ENCODE measurements around the gene USP10.

USP10 gene

DNA sequence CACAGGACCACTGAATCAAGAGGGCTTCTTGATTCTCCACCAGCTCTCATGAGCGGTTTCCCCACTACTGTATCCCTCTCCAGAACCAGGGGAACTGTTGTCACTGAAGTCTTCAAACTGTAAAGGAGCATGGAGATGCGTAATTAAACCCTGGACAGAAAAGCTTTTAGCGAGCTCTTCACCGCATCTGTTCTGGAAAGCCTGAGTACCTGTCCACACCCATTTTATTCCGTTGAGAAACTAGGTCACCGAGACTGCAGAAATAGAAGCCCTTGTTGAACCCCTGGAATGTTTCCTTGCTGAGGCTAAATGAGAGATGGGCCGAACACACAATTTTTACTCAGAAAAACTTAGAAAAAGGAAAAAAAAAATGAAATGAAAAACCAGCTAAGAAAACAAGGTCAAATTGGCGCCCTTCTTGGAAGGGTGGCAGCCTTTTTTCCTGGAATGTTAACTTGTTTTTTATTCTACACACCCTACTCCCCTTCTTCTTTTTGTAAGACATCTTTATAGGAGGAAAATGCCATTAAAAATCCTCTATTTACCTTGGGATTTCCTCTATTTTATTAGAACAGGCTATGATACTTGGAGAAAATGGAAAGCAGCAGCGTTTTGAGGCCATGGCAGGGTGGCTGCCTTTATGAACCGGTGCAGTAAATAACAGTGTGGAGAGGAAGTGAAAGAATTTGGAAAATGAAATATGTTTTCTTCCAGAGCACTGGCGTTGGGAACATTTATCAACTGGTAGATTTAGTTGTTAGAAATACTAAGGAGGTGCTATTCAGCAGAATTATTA, 67.4 kb downstream of the USP10 start:
- H3K4me3 ChIP-seq (ENCODE audit: low read length, poor library complexity, severe bottlenecking), result no peak overlapping the region
- H3K36me3 ChIP-seq (ENCODE audit: insufficient read depth, low read length), result peaks cover 82% of the 10 kb centered on the region
- no peak for TF ChIP-seq EZH2phosphoT487 (IDR thresholded peaks at IDR 0.05; ENCODE audit: borderline replicate concordance)
- TF ChIP-seq, protein P1, sequence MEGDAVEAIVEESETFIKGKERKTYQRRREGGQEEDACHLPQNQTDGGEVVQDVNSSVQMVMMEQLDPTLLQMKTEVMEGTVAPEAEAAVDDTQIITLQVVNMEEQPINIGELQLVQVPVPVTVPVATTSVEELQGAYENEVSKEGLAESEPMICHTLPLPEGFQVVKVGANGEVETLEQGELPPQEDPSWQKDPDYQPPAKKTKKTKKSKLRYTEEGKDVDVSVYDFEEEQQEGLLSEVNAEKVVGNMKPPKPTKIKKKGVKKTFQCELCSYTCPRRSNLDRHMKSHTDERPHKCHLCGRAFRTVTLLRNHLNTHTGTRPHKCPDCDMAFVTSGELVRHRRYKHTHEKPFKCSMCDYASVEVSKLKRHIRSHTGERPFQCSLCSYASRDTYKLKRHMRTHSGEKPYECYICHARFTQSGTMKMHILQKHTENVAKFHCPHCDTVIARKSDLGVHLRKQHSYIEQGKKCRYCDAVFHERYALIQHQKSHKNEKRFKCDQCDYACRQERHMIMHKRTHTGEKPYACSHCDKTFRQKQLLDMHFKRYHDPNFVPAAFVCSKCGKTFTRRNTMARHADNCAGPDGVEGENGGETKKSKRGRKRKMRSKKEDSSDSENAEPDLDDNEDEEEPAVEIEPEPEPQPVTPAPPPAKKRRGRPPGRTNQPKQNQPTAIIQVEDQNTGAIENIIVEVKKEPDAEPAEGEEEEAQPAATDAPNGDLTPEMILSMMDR (conservative IDR thresholded peaks at IDR 0.05; ENCODE audit: low read length), result no peak
- no peaks in the 10 kb centered on the region for H3K9me2 ChIP-seq (replicated peaks; ENCODE audit: low read depth, low read length)
- H3K9me3 ChIP-seq (ENCODE audit: insufficient read depth, low read depth, low read length), result no peaks in the 10 kb centered on the region
- H4K20me1 ChIP-seq (ENCODE audit: insufficient read depth, low read length, poor library complexity, severe bottlenecking), result peaks cover 3% of the 10 kb centered on the region
- H3K4me1 ChIP-seq (ENCODE audit: insufficient read depth, low read length, poor library complexity, severe bottlenecking), result no peaks in the 10 kb centered on the region
- H3K79me2 ChIP-seq (ENCODE audit: insufficient read depth, low read length), result peaks cover 14% of the 10 kb centered on the region; the same call in 1 of the 2 replicates
- H3K4me2 ChIP-seq (ENCODE audit: low read depth, low read length, poor library complexity, severe bottlenecking), result no peak overlapping the region
- H3F3A ChIP-seq (ENCODE audit: low read depth), result no peaks in the 10 kb centered on the region
- no peak overlapping the region for H2AFZ ChIP-seq (ENCODE audit: low read length)
- no peak overlapping the region for H3K9ac ChIP-seq (ENCODE audit: low read depth, low read length, poor library complexity, severe bottlenecking)
- H3K27me3 ChIP-seq (ENCODE audit: insufficient read depth, low read length, poor library complexity, severe bottlenecking), result no peaks in the 10 kb centered on the region

DNA sequence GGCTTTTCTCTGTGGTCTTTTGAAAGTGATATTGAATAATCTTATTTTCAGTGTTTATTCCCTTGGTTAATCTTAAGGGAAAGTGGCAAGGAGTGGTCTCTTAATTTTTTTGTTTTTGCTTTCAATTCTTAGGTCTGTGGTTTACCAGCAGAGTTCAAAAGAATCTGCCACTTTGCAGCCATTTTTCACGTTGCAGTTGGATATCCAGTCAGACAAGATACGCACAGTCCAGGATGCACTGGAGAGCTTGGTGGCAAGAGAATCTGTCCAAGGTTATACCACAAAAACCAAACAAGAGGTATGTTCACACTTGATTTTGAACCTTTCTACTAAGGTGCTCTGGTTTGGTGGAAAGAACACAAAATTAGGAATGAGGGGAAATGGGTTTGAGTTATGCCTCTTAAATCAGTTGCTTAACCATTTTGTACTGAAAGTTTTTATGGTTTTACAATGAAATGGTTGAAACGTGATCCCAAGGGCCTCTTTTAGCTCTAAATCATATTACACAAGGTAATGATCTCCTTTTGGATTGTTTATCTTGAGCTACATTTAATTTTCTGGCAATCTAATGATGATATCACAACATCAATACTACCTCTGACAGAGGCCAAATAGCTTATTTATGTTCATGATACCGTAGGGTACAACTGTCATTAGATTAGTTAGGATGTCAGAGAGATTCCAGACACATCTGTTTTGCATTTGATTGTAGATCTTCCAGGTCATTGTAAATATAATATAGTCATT, 68.4 kb downstream of the USP10 start:
- Histone ChIP-seq H3K27me3 (ENCODE audit: insufficient read depth, low read length, poor library complexity, severe bottlenecking) (no peaks in the 10 kb centered on the region), H3K79me2 (ENCODE audit: insufficient read depth, low read length) (peaks cover 14% of the 10 kb centered on the region; the same call in 1 of the 2 replicates), H3K4me3 (ENCODE audit: low read length, poor library complexity, severe bottlenecking) (no peak overlapping the region), H3K36me3 (ENCODE audit: insufficient read depth, low read length) (peaks cover 87% of the 10 kb centered on the region), H3K4me2 (ENCODE audit: low read depth, low read length, poor library complexity, severe bottlenecking) (no peak overlapping the region), H3K4me1 (ENCODE audit: insufficient read depth, low read length, poor library complexity, severe bottlenecking) (no peaks in the 10 kb centered on the region), H3K9me2 (replicated peaks; ENCODE audit: low read depth, low read length) (no peaks in the 10 kb centered on the region), H4K20me1 (ENCODE audit: insufficient read depth, low read length, poor library complexity, severe bottlenecking) (peaks cover 3% of the 10 kb centered on the region), H2AFZ (ENCODE audit: low read length) (no peak overlapping the region), H3F3A (ENCODE audit: low read depth) (no peaks in the 10 kb centered on the region), H3K9ac (ENCODE audit: low read depth, low read length, poor library complexity, severe bottlenecking) (no peak overlapping the region), H3K9me3 (ENCODE audit: insufficient read depth, low read depth, low read length) (no peaks in the 10 kb centered on the region)
- no peak for TF ChIP-seq EZH2phosphoT487 (IDR thresholded peaks at IDR 0.05; ENCODE audit: borderline replicate concordance)
- TF ChIP-seq, protein P1 (conservative IDR thresholded peaks at IDR 0.05; ENCODE audit: low read length), result no peak

DNA sequence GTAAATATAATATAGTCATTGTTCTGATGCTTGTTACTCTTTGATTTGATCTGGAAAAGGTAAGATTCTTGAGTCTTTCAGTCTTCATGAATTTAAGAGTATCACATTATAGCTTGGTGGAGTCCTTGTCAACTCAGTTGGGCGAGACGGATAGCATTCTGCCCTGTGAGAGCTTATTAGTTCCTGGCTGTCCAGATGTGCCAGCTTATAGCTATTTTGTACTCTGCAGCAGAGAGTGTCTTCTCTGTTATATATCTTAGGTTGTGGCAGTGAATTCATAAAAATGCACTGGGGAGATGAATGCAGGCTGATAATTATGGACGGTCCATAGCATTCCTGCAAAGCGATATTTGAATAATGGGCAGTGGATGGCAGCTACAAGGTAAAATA, 69.0 kb downstream of the USP10 start:
- no peaks in the 10 kb centered on the region for H3K27me3 ChIP-seq (ENCODE audit: insufficient read depth, low read length, poor library complexity, severe bottlenecking)
- peaks cover 14% of the 10 kb centered on the region; the same call in 1 of the 2 replicates for H3K79me2 ChIP-seq (ENCODE audit: insufficient read depth, low read length)
- H3K9me3 ChIP-seq (ENCODE audit: insufficient read depth, low read depth, low read length), result no peaks in the 10 kb centered on the region
- TF ChIP-seq EZH2phosphoT487 (IDR thresholded peaks at IDR 0.05; ENCODE audit: borderline replicate concordance), result no peak
- TF ChIP-seq, protein P1 (conservative IDR thresholded peaks at IDR 0.05; ENCODE audit: low read length), result no peak
- H3F3A ChIP-seq (ENCODE audit: low read depth), result no peaks in the 10 kb centered on the region
- H3K9ac ChIP-seq (ENCODE audit: low read depth, low read length, poor library complexity, severe bottlenecking), result no peak overlapping the region
- no peaks in the 10 kb centered on the region for H3K4me1 ChIP-seq (ENCODE audit: insufficient read depth, low read length, poor library complexity, severe bottlenecking)
- H3K4me2 ChIP-seq (ENCODE audit: low read depth, low read length, poor library complexity, severe bottlenecking), result no peak overlapping the region
- H3K9me2 ChIP-seq (replicated peaks; ENCODE audit: low read depth, low read length), result no peaks in the 10 kb centered on the region
- H3K4me3 ChIP-seq (ENCODE audit: low read length, poor library complexity, severe bottlenecking), result no peak overlapping the region
- peaks cover 87% of the 10 kb centered on the region for H3K36me3 ChIP-seq (ENCODE audit: insufficient read depth, low read length)
- H4K20me1 ChIP-seq (ENCODE audit: insufficient read depth, low read length, poor library complexity, severe bottlenecking), result peaks cover 3% of the 10 kb centered on the region
- no peak overlapping the region for H2AFZ ChIP-seq (ENCODE audit: low read length)

Data from Loucy (cell line).